Esophagus squamous epithelium (tissue), 5 donors: ENCODE measurements around the gene WDR70. TPM values are rescaled to one million over a fixed set of nuclear protein-coding genes. Genes with fewer than 3 reads are reported as not detected.

Source experiments
- DNase-seq: peaks from one replicate; lab custom pipeline; 2025; lab: John Stamatoyannopoulos, UW
- H3K27ac ChIP-seq, 4 donors: fragments of 200-600 bp; sonication (generic); one replicate each; pipeline ENCODE4 v1.5.1; 2016 to 2019; ENCODE audit warnings: mild to moderate bottlenecking in 1 of 4
- H3K27me3 ChIP-seq, 4 donors: fragments of 200-600 bp; sonication (generic); 1 replicate in 3 of 4; 2 replicates in 1 of 4; pipeline versions ENCODE4 v1.5.1 to v1.6.0; 2017 to 2021; ENCODE audit warnings: antibody characterized with exemption in 1 of 4
- H3K36me3 ChIP-seq, 3 donors: fragments of 200-600 bp; sonication (generic); one replicate each; pipeline ENCODE4 v1.5.1; 2016 to 2019
- H3K4me1 ChIP-seq, 3 donors: fragments of 200-600 bp; sonication (generic); one replicate each; pipeline ENCODE4 v1.5.1; 2017 to 2019
- H3K4me3 ChIP-seq, 4 donors: fragments of 200-600 bp; sonication (generic); 1 replicate in 3 of 4; 2 replicates in 1 of 4; pipeline ENCODE4 v1.5.1; 2016 to 2019; ENCODE audit warnings: mild to moderate bottlenecking in 2 of 4, moderate library complexity in 1 of 4
- H3K9me3 ChIP-seq, 3 donors: fragments of 200-600 bp; sonication (generic); one replicate each; pipeline ENCODE4 v1.5.1; 2016 to 2019
- POLR2A ChIP-seq, 4 donors: fragments of 450-650 bp; IDR thresholded peaks; one replicate each; pipeline ENCODE4 v1.6.1; 2017; ENCODE audit warnings: antibody characterized with exemption in 4 of 4, mild to moderate bottlenecking in 4 of 4, moderate library complexity in 3 of 4
- WGBS, 2 donors: methylation state at CpG; one replicate each; pipeline ENCODE4 v1.1.5; 2018; 5-methylcytosine and 5-hydroxymethylcytosine counted together
- intact Hi-C: fragments of 100-400 bp; cut with DNase I; formaldehyde crosslinking; loops from one replicate; pipeline ENCODE4 v1.15.0; 2022
- total RNA-seq, 4 donors: library from RNA; depleted of rRNA; stranded (reverse); fragments of >200 nt; gene quantifications; one replicate each; pipeline ENCODE4 v1.1.0, GENCODE V29; 2016
- TF ChIP-seq, protein P1 (sequence below), 6 experiments: fragments of 450-650 bp in 4 of 6; fragments of 200-600 bp in 2 of 6; sonication (generic) in 2 of 6; IDR thresholded peaks; one replicate each; pipeline ENCODE4 v1.5.1; 2016 to 2019; ENCODE audit warnings: antibody characterized with exemption in 6 of 6, mild to moderate bottlenecking in 4 of 6, moderate library complexity in 4 of 6
- donor health status: DM: yes; HTN: yes; CAD: no.

WDR70 gene
- total RNA-seq, 4 donors from 2014 or later = 8.2 to 26.1 (median 15.5) TPM

DNA sequence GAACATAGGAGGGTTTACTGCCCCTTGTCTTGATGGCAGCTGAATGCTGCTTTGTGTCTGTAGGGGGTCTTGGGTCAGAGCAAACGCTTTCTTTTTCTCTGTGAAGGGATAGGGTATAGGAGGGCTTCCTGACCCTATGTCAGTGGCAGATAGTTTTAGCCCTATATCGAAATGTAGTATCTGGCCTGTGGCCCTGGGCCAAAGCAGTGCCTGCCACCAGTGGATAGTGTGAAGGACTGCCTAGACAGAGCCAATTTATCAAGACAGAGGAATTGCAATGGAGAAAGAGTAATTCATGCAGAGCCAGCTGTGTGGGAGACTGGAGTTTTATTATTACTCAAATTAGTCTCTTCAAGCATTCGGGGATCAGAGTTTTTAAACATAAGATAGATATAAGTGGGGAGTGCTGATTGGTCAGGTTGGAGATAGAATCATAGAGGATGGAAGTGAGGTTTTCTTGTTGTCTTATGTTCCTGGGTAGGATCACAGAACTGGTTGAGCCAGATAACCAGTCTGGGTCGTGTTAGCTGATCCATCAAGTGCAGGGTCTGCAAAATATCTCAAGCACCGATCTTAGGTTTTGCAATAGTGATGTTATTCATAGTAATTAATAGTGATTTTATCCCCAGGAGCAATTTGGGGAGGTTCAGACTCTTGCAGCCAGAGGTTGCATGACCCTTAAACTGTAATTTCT lies 282.3 kb downstream of the WDR70 start:
- DNase-seq = no peak
- intact Hi-C loops = no loop called here
- Histone ChIP-seq H3K4me3 (no peak overlapping the region), H3K9me3 (no peaks in the 10 kb centered on the region), H3K27me3 (no peaks in the 10 kb centered on the region), H3K36me3 (no peaks in the 10 kb centered on the region), H3K27ac (no peak overlapping the region), H3K4me1 (peaks cover 0 to 11% (median 0%) of the 10 kb centered on the region in 3 donors)
- no peak for TF ChIP-seq POLR2A (IDR thresholded peaks at IDR 0.05)
- TF ChIP-seq, protein P1, sequence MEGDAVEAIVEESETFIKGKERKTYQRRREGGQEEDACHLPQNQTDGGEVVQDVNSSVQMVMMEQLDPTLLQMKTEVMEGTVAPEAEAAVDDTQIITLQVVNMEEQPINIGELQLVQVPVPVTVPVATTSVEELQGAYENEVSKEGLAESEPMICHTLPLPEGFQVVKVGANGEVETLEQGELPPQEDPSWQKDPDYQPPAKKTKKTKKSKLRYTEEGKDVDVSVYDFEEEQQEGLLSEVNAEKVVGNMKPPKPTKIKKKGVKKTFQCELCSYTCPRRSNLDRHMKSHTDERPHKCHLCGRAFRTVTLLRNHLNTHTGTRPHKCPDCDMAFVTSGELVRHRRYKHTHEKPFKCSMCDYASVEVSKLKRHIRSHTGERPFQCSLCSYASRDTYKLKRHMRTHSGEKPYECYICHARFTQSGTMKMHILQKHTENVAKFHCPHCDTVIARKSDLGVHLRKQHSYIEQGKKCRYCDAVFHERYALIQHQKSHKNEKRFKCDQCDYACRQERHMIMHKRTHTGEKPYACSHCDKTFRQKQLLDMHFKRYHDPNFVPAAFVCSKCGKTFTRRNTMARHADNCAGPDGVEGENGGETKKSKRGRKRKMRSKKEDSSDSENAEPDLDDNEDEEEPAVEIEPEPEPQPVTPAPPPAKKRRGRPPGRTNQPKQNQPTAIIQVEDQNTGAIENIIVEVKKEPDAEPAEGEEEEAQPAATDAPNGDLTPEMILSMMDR (IDR thresholded peaks at IDR 0.05) = no peak
- WGBS, 2 donors = 67 to 77% methylated on average over 5 of the region's 5 CpGs

DNA sequence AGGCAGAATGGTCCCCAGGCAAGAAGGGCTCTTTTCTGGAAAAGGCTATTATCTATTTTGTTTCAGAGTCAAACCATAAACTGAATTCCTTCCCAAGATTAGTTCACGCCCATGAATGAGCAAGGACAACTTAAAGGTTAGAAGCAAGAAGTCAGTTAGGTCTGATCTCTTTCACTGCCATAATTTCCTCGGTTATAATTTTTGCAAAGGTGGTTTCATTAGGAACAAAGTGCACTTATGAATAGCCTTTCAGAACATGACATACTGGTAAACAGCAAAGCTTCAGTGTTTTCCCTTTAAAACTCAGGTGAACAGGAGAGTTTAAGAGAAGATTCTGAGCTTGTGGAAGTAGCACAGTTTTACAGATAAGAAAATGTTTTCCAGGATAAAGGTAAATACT lies 282.8 kb downstream of the WDR70 start:
- DNase-seq = no peak
- intact Hi-C loops = no loop called here
- 72 to 85% methylated on average over 2 of the region's 2 CpGs for WGBS, 2 donors
- Histone ChIP-seq H3K4me1 (peaks cover 0 to 11% (median 0%) of the 10 kb centered on the region in 3 donors), H3K27ac (no peak overlapping the region), H3K36me3 (no peaks in the 10 kb centered on the region), H3K4me3 (no peak overlapping the region), H3K9me3 (no peaks in the 10 kb centered on the region), H3K27me3 (no peaks in the 10 kb centered on the region)
- TF ChIP-seq, protein P1 (IDR thresholded peaks at IDR 0.05) = no peak
- no peak for TF ChIP-seq POLR2A (IDR thresholded peaks at IDR 0.05)

DNA sequence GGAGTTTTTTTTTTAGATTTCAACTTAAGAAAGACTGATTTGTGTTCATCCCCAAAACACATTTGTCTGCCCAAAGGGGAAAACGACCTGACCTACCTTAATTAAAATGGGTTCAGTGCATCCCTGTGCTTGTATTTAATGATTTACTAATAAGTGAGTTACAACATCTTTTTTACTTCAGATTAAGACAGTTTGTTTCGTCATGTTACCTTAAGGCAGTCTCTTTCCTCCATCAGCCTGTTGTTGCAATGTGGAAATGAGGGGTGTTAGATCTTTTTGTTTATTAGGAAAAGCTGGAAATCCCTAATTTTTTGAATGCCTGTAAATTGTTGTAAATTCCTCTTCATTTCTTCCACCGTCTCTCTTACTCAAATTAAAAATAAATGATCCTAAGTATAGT lies 283.2 kb downstream of the WDR70 start:
- DNase-seq = no peak
- TF ChIP-seq, protein P1 (IDR thresholded peaks at IDR 0.05) = no peak
- TF ChIP-seq POLR2A (IDR thresholded peaks at IDR 0.05) = no peak
- no peak overlapping the region for H3K27ac ChIP-seq
- no peak overlapping the region for H3K4me3 ChIP-seq
- H3K9me3 ChIP-seq = no peaks in the 10 kb centered on the region
- no peaks in the 10 kb centered on the region for H3K27me3 ChIP-seq
- intact Hi-C loops = no loop called here
- peaks cover 0 to 11% (median 0%) of the 10 kb centered on the region in 3 donors for H3K4me1 ChIP-seq
- 56 to 69% methylated on average over 3 of the region's 3 CpGs for WGBS, 2 donors
- H3K36me3 ChIP-seq = no peaks in the 10 kb centered on the region

DNA sequence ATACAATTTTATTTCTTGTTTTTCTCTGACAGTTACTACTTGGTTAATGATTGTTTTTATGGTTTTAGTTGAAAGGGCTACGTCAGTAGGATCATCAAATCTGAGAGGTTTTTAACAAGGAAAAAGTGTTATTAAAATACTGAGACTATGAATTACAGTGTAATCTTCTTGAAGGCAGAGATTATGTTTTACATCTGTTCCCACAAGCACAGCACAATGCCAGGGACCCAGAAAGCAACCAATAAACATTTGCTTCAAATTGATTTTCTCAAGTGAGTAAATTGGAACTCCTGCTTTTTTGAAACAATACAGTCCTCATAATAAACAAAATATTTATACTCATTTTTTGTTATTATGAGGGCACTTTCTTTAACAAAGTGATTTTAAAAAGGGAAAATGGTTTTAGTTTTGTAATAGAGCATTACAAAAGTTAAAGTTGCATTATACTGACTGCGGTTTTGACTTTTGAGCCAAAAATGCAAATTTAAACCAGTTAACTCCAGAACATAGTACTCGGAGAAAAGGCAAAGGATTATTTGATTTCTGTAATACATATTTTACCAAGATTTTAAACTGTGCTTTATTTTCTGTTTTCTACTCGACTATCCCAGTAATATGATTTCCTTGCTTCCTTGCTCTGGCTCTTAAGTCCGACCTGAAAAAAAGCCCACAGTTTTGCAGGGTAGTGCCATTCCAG lies 283.8 kb downstream of the WDR70 start:
- H3K27me3 ChIP-seq = no peaks in the 10 kb centered on the region
- no peaks in the 10 kb centered on the region for H3K36me3 ChIP-seq
- TF ChIP-seq POLR2A (IDR thresholded peaks at IDR 0.05) = no peak
- TF ChIP-seq, protein P1 (IDR thresholded peaks at IDR 0.05) = no peak
- no peak overlapping the region for H3K27ac ChIP-seq
- H3K4me1 ChIP-seq = peaks cover 0 to 11% (median 0%) of the 10 kb centered on the region in 3 donors
- 59 to 67% methylated on average over 5 of the region's 5 CpGs for WGBS, 2 donors
- DNase-seq = no peak
- intact Hi-C loops = no loop called here
- no peaks in the 10 kb centered on the region for H3K9me3 ChIP-seq
- no peak overlapping the region for H3K4me3 ChIP-seq

DNA sequence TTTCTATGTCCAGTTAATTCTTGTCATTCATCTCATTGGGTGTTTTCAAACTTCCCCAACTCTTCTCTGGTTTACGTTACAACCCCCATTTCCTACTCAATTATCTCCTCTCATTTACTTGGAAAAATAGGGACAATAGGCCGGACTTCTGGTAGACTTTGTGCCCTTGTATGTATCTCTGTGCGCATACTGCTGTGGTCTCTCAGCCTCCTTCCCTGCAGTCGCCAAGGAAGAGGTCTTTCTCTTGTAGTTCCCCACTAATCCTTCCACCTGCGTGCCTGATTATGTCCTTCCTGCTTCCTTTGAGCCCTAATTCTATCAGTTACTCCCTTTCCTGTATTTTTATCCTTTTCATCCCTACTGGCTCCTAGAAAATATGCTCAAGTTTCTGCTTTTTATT lies 284.4 kb downstream of the WDR70 start:
- Histone ChIP-seq H3K36me3 (no peaks in the 10 kb centered on the region), H3K27me3 (no peaks in the 10 kb centered on the region), H3K9me3 (no peaks in the 10 kb centered on the region), H3K4me3 (no peak overlapping the region), H3K27ac (no peak overlapping the region), H3K4me1 (peaks cover 0 to 17% (median 0%) of the 10 kb centered on the region in 3 donors)
- TF ChIP-seq POLR2A (IDR thresholded peaks at IDR 0.05) = no peak
- TF ChIP-seq, protein P1 (IDR thresholded peaks at IDR 0.05) = no peak
- no peak for DNase-seq
- intact Hi-C loops = no loop called here
- WGBS, 2 donors = 75 to 92% methylated on average over 5 of the region's 5 CpGs
